Measurements from ENCODE around the gene REM2.

Gene REM2

DNA sequence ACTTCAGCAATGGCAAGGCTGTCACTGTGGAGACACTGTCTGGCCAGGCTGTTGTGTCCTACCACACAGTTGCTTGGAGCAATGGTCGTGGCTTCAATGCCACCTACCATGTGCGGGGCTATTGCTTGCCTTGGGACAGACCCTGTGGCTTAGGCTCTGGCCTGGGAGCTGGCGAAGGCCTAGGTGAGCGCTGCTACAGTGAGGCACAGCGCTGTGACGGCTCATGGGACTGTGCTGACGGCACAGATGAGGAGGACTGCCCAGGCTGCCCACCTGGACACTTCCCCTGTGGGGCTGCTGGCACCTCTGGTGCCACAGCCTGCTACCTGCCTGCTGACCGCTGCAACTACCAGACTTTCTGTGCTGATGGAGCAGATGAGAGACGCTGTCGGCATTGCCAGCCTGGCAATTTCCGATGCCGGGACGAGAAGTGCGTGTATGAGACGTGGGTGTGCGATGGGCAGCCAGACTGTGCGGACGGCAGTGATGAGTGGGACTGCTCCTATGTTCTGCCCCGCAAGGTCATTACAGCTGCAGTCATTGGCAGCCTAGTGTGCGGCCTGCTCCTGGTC, 7.2 kb upstream of the REM2 start:
- DNase-seq: no peak

DNA sequence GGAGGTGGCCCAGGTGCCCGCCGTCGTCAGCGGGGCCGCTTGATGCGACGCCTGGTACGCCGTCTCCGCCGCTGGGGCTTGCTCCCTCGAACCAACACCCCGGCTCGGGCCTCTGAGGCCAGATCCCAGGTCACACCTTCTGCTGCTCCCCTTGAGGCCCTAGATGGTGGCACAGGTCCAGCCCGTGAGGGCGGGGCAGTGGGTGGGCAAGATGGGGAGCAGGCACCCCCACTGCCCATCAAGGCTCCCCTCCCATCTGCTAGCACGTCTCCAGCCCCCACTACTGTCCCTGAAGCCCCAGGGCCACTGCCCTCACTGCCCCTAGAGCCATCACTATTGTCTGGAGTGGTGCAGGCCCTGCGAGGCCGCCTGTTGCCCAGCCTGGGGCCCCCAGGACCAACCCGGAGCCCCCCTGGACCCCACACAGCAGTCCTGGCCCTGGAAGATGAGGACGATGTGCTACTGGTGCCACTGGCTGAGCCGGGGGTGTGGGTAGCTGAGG, 6.0 kb upstream of the REM2 start:
- no peak for DNase-seq

DNA sequence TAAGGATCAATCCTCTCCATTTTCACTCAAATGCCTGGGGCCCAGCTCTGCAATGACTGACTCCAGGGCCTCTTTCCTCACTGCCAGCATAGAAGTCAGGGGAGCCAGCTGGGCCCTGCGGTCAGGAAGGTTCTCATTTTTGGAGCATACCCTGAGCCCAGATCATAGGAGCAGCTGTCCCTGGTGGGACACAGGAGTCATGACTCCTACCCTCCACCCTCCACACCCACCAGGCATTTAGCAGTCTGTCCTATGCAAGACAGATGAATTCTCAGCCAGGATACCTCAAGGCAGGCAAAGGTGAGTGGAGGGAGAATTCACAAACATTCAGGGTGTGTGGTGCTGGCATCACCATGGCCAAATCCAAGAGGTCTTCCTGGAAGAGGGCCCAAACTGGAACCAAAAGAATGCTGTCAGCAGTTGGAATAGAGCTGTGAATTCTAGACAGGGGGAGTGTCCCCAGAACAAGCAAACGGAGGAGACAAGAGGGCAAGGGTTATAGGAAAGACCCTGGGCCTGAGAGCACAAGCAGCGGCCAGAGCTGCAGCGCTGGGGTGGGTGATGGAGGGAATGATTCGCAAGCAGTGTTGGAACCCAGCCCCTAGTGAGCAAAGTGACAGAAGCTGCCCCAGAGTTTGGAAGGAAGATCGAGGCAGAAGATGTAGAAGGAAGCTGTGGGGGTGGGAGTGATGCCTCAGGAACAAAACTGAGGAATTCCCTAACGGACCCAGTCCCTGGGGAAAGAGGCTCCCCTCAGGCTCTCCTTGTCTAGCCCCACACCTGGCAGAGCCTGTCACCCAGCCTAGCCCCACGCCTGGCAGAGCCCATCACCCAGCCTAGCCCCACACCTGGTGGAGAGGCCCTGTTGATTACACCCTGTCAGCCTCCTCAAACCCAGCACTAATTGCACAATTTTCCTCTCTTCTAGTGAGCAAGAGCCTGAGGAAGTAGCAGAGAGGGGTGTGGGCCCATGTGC, 4.5 kb upstream of the REM2 start:
- no peak for DNase-seq

DNA sequence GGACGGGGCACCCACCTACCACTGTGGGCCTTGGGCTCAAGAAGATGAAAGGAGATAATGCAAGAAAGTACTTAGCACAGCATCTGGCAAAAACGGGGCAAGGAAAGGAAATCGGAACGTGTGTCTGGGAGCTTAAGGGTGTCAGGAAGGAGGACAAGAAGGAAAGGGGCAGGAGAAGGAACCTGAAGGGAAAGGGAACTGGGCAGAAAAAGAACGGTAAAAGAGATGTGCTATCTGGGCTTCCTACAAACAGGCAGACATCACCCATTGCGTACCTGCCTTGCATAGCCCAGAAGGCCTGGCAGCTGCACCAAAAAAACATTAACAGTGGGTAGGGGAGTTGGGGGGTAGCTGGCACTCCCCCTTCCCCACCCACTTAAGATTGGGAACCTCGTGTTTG, 958 bp upstream of the REM2 start:
- DNase-seq: no peak

DNA sequence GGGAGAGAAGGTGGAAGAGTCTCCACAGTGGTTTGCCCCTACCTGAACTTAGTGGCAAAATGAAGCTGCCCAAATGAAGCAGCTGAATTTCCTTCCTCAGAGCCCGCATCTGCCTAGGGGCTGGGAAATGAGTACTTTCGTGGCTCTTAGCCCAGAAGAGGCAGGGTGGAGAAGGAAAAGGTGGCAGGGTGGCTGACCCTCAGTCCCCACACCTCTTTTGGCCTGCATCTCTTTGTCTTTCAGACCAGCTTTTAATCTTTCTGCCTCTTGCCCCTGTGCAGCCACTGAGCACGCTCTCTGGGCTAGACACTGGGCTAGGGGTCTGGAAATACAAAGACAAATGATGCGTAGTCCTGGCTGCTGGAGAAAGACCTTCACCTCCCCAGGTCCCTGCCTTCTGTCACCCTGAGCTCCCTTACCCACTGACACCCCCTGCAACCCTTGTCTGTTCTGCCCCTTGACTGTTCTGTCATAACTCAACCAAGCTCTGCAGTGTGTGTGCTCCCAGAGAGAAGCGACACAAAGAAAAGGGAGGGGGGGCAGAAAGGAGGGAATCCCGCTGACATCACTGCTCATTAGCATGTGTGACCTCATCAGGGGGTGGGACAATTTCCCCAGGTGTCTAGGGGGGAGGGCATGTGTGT, 371 bp upstream of the REM2 start:
- DNase-seq: peak; percentile 62

DNA sequence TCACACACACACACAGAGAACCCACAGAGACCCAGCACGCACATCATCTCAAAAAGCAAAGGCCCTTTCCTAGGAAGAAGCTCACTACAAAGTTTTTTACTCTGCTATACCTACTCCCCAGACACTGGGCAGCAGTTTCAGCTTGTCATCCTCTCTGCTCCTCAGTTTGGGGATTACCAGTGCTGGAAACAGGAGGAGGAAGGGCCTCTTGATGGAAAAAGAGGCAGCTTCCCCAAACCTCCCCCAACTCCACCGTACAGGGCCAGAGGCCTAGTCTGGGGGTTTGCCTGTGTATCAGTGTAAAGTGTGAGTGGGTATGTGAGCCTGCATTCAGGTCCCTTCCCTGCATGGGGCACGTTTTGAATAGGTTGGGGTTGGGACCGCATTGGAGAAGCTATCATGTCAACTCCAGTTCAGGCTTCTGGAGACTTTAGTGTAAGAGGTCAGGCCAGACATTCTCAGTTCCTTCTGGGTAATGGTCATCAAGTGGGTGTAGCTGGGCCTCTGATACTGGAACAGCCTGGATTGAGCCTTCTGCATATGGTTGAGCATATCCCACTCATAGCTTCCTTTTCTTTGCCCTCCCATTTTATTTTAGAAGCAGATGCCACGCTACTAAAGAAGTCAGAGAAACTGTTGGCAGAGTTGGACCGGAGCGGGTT, 1.2 kb downstream of the REM2 start:
- DNase-seq: no peak

DNA sequence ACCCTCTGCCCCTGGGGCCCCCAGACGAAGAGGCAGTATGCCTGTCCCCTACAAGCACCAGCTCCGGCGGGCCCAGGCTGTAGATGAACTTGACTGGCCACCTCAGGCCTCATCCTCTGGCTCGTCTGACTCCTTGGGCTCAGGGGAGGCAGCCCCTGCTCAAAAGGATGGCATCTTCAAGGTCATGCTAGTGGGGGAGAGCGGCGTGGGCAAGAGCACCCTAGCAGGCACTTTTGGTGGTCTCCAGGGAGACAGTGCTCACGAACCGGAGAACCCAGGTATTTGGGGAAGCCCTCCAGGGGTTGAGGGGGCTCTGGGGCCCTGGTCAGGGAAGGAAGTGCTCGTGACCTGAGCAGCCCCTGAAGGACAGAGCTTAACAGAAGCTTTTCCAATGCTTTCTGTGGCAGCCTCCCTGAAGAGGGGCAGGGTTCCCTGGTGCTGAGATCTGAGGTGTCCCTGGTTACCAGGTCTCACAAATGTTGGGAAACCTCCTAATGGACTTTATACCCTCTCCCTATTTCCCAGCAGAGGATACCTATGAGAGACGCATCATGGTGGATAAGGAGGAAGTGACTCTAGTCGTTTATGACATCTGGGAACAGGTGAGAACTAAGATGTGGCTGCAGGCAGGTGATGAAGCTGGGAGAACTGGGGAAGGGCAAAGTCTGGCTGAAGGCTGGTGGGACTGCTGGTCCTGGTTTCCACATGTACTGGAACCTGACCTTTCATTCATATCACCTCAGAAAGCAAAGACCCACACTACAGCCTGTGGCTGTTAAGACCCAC, 1.9 kb downstream of the REM2 start:
- DNase-seq: no peak

DNA sequence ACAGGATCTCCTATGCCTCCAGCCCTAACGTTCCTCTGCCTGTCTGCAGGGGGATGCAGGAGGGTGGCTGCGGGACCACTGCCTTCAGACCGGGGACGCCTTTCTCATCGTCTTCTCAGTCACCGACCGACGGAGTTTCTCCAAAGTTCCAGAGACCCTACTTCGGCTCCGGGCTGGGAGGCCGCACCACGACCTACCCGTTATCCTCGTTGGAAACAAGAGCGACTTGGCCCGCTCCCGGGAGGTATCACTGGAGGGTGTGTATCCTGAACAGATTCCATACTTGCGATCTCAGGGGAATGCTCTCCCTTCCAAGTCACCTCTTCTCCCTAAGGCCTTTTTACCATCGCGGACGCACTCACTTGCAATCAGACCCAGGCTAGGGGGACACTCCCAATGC, 3.0 kb downstream of the REM2 start:
- no peak for DNase-seq

DNA sequence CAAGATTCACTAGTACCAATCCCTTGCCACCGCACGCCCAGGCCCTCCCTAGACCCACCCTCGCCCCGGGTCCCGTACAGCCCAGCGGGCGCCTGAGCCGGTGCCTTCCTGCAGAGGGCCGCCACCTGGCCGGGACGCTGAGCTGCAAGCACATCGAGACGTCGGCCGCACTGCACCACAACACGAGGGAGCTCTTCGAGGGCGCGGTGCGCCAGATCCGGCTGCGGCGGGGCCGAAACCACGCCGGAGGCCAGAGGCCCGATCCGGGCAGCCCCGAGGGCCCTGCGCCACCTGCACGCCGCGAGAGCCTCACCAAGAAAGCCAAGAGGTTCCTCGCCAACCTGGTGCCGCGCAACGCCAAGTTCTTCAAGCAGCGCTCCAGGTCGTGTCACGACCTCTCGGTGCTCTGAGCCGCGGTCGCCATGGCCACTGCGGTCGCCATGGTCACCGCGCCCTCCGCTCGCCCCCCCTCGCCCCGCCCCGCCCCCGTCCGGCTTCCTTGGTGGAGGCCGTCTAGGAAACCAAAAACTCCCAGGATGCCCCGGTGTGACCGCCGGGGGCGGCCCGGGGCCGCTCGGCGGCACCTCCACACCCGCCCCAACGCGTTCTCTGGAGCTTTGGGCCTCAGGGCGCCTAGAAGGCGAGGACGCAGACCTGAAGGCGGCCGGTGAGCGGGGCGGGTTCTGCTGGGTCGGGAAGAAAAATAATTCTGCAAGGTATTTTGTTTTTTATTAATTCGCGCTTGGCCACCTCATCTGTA, 3.7 kb downstream of the REM2 start:
- DNase-seq: peak; percentile 86

DNA sequence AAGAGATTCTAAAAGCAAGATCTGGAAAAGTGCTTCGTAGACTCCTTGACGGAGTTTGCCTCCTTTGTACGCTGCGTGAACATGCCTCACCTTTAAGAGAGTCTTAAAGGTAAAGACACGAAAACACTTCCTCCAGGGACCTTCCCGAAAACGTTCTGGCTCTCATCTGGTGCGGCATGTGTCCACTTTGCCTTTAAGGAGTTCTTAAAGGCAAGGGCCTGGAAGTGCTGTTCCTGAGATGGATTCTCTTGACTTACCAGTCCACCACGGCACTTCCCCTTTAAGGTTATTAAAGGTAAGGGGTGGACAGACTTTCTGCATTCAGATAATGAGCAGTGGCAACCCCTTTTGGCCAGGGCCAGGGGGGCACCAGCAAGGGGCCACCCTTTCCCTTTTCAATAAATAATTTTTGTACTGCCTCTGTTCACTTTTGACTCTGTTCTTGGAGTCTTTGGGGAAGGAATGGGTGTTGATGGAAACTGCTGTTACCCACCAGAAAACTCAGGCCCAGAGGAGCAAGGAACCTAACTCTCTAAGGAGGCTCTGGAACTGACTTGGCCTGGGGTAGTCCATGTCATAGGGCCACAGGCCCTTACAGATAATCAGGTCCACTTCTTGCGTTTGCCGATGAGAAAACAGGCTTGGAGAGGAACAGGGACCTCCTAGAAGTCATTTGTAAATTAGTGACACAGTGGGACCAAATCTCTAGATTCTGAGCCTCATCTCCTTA, 4.4 kb downstream of the REM2 start:
- peak; percentile 71 for DNase-seq

DNA sequence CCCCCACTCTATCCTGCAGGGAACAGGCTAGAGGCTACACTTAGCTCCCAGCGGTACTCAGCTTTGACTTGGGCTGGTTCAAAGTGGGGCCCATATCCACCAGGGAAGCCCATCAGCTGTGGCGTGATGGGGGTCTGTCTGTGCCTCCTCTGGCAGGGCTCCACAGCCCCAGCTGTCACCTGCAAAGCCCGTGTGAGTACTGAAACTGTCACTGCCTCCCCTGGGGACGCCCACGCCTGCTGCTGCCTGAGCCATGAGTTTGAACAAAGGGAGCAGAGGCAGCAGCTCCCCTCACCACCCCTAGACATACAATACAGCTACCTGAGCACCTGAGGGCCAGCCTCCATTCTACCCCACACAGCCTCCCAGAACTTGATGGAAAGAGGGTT, 5.0 kb downstream of the REM2 start:
- peak; percentile 29 for DNase-seq

DNA sequence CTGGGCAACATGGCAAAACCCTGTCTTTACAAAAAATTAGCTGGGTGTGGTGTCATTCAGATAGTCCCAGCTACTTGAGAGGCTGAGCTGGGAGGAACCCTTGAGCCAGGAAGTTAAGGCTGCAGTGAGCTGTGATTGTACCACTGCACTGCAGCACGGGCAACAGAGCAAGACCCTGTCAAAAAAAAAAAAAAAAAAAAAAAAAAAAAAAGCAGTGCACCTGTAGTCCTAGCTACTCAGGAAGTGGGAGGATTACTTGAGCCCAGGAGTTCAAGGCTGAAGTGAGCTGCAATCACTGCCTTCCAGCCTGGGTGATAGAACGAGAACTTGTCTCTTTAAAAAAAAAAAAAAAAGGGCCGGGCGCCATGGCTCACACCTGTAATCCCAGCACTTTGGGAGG, 5.6 kb downstream of the REM2 start:
- peak; percentile 34 for DNase-seq

DNA sequence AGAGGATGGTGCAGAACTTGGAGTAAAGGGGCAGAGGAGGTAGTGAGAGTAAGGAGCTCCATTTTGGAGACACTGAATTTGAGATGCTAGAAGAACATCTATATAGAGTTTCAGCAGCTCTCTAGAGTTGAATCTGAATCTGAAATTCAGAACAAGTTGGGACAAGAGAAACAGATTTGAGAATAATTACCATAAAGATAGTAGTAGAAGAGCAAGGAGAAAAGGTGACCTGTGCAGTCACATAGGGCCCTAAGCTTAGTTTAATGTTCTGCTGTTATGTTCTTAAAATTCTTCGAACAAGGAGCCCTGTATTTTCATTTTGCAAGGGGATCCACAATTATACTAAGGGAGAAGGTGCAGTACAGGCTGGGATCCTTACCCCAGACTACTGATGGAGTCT, 7.4 kb downstream of the REM2 start:
- DNase-seq: no peak

DNA sequence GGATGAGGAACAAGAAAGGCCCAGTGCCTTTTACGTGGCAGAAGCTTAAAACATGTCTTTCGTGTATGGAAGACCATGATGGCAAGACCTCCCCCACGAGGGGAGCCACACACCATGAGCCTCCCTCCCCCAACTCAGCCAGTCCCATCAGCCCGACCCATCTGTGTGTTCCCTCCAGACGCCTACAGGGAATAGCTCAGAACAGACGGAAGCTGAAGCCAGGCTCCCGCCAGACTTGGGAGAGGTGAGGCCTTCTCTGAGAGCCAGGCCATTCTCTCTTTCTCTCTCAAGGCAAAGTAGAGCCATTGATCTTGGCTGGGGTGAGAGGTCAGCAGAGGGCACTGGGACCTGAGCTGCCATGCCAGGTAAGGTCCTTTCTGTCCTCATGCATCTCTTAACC, 9.5 kb downstream of the REM2 start:
- no peak for DNase-seq

DNA sequence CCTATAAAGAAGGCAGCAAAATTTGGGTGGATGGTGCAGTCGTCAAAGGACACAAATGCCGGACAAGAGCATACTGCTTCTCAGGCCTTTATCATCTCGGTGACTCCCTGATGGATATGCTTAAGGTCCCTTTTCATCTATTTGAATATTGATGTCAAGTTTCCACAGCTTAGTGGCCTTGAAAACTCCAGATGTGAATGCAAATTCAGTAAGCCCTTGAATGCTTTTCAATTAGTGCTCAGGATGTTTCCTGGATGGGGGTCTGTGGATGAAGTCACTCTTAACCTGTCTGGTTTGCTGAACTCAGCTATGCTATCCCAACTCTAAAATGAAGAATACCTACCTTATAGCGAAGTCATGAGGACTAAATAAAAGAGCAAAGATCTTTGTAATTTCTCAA, 10.7 kb downstream of the REM2 start:
- DNase-seq: no peak

DNA sequence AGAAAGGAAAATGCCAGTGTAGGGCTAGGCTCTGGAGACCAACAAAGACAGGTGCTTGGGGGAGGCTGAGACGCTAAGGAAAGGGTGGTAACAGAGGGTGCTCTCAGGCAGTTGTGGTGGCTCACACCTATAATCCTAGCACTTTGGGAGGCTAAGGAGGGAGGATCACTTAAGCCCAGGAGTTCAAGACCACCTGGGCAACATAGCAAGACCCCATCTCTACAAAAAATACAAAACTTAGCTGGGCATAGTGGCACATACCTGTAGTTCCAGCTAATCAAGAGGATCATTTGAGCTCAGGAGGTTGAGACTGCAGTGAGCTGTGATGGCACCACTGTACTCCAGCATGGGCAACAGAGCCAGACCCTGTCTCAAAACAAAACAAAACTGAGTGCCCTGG, 12.4 kb downstream of the REM2 start:
- DNase-seq: no peak

DNA sequence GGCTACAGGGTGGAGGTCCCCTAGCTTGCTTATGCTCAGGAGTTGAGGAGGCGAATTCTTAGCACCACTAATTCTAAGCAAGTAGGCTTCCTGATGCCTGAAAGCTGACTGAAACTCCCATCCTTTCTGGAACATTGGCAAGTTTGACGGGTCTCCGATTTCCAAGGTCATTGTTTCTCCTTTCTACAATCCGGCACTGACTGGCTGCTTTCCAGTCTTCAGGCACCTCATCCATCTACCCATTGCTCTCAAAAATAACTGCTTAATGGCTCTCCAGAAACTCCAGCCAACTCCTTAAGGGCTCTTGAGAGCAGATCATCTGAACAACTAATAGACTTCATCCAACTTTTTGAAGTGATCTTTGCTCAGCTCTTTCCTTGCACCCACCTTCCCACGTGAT, 13.3 kb downstream of the REM2 start:
- DNase-seq: no peak

DNA sequence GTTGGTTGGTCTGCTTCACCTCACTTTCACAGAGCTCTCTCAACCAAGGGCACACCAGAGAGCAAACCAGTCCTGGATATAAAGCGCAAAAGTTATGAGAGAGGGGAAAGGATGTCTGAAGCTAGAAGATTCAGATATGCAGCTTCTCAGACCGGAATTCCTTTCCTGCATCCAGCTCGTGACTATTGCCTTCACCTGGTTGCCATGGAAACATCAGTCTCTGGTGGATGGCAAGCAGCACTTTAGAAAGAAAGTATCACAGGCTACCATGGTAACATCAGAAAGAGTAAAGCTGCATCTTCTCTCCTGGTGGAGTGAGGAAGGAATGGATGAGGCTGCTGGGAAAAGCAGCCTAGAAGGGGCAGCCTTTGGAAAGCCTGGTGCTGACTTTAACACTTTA, 13.7 kb downstream of the REM2 start:
- no peak for DNase-seq

DNA sequence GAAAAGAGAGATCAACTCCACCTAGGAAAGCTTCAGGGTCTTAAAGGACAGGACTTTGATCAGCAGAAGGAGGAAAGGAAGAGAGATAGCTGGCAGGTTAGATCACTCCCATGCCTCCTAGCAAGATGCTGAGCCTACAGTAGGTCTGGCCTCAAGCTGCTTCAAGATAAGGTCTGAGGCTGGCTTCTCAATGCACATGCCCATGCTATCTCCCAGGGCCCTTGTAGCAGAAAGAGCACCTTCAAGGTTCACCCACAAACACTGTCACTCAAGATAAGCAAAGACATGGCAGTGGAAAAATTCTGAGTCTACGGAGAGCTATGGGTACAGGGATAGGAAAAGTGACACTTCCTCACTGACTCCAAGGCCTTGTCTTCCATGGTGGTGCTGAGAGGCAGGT, 14.3 kb downstream of the REM2 start:
- no peak for DNase-seq

DNA sequence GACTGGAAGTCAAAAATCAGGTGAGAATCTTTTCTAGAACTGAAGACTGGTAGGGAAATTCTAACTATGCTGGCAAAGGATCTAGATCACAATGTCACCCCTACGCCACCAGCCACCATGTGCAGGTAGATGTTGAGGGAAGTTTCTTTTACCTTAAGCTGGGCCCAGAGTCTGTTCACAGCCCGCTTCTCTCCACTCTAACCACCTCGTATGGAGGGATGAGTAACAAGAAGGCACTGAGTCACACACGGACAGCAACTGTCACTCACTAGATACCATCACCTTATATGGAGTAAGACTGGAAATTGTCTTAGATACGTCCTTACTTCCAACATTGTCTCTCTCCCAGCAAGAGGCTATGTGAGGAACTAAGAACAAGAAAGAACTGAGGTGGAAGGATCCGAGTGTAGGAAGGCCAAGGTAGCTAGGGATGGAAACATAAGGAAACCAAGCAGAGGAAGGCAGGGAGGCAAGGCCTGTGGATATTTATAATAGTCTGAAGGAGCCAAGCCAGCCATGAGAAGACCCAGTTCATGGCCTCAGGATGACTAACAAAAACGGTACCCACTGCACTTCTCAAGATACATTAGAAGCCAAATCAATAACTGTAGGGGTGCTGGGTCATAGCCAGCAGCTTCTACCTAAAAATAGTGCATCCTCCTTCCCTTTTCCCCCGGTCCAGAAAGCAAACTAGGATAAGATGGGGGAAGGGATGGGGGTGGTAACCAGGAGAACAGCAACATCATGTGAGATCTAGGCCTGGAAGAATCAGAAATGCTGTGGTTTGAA, 15.5 kb downstream of the REM2 start:
- DNase-seq: no peak
